HL-60 (cell line): ENCODE results near the gene NPR1.

Source experiments
- CTCF ChIP-seq: IDR thresholded peaks from one replicate; pipeline ENCODE4 v1.5.1; 2011; ENCODE audit warnings: low read length, control low read depth, inconsistent platforms; ENCODE audit not compliant: insufficient read depth
- GABPA ChIP-seq: IDR thresholded peaks from 2 replicates; pipeline ENCODE4 v1.6.1; 2012; ENCODE audit warnings: low read depth
- POLR2AphosphoS5 ChIP-seq: IDR thresholded peaks from 2 replicates; pipeline ENCODE4 v1.6.1; 2012; ENCODE audit warnings: low read depth

- TF ChIP-seq CTCF = no peak
- no peak for TF ChIP-seq POLR2AphosphoS5
- TF ChIP-seq GABPA = no peak
Measured at GRCh38 chr1:153629343-153629665, 49.2 kb upstream of the NPR1 start.
